Measurements from ENCODE around the gene CGB5. TPM values are rescaled to one million over a fixed set of nuclear protein-coding genes. Genes with fewer than 3 reads are reported as not detected.
A peak's percentile ranks its signal among the peaks of the same experiment; 100 is the strongest.
"Not testable (repeated sequence)": the region's sequence is repeated elsewhere in the genome, so short reads cannot be mapped to it uniquely, and the experiment has no call there.

CGB5 gene
- total and polyA plus RNA-seq, 7 experiments from 2014 or later, result not detected

DNA sequence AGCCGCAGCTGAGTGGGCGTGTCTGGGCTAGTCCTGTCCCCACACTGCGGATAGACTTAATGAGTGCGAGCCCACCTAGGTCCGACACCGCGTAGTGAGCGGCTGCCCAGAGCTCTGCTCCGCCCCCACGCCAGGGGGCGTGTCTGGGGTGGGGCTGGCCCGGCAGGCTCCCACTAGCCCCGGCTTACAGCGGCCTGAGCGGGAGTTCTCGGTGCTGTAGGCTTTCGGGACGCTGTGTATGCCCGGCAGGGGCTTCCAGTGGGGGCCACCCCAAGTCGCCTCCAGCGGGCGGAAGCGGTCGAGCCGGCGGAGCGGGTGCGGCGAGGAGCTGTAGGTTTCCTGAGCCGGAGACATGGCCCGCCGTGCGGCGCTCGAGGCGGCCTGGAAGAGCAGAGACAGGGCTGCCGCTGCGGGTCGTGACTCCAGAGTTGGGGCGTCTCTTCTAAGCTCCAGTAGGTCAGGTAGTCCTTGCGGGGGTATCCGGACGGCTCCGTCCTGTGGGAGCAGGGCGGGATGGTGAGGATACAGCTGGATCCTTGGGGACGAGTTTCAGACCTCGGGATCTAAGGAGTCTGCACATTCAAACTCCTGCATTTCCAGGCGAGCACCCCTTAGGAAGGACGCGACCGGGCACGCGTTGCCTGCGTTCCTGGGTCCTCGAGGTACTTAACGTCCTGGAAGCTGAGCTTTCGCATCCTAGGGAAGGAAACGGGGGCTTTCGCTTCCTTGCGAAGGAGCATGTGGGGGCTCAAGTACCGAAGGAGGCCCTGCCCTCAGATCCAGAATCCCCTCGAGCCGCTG, 12.7 kb downstream of the CGB5 start:
- Histone ChIP-seq H3K4me1 (ENCODE audit: control insufficient read depth in 2 of 2, insufficient read depth in 2 of 2, low read length in 2 of 2) (peaks cover 11 to 14% of the 10 kb centered on the region in 2 donors), H3K27ac (ENCODE audit: low read depth, low read length) (peak overlapping the region; percentile 45), H3K4me3 (ENCODE audit: low read length) (peak overlapping the region; percentile 62), H3K9me3 (ENCODE audit: control insufficient read depth in 2 of 3, low read length in 3 of 3) (no peaks in the 10 kb centered on the region), H3K36me3 (ENCODE audit: control insufficient read depth in 2 of 3, insufficient read depth in 3 of 3, low read length in 3 of 3) (no peaks in the 10 kb centered on the region), H3K27me3 (ENCODE audit: control insufficient read depth in 2 of 2, insufficient read depth in 2 of 2, low read length in 2 of 2) (peaks cover 0 to 10% of the 10 kb centered on the region in 2 donors)
- intact Hi-C loops (cut with micrococcal nuclease), result loop anchor here in 1 of 2 donors (2.0 to 10.0 kb wide), 2 partner anchors 38 to 62 kb away; partner anchors contain the start of genes GYS1 and RUVBL2
- Mint-ChIP-seq H3K4me1 (peaks cover 16 to 19% (median 17%) of the 10 kb centered on the region in 7 donors), H3K27ac (peak overlapping the region in 2 of 9 donors; percentile 32 to 36), H3K4me3 (peak overlapping the region; percentile 67 to 99 (median 87)), H3K9me3 (peaks cover 0 to 1% (median 0%) of the 10 kb centered on the region in 11 donors), H3K27me3 (peaks cover 16 to 59% (median 30%) of the 10 kb centered on the region in 5 donors), H3K36me3 (no peaks in the 10 kb centered on the region)
- CTCF ChIA-PET, result interaction anchor here (0.6 to 1.1 kb wide), 2 partner anchors 27 to 56 kb away, joined by 3 read pairs; no protein-coding TSS in a partner anchor
- POLR2A ChIA-PET, result no interaction called here
- ATAC-seq (peak; percentile 86), DNase-seq (peak; percentile 33 to 75 (median 45))

DNA sequence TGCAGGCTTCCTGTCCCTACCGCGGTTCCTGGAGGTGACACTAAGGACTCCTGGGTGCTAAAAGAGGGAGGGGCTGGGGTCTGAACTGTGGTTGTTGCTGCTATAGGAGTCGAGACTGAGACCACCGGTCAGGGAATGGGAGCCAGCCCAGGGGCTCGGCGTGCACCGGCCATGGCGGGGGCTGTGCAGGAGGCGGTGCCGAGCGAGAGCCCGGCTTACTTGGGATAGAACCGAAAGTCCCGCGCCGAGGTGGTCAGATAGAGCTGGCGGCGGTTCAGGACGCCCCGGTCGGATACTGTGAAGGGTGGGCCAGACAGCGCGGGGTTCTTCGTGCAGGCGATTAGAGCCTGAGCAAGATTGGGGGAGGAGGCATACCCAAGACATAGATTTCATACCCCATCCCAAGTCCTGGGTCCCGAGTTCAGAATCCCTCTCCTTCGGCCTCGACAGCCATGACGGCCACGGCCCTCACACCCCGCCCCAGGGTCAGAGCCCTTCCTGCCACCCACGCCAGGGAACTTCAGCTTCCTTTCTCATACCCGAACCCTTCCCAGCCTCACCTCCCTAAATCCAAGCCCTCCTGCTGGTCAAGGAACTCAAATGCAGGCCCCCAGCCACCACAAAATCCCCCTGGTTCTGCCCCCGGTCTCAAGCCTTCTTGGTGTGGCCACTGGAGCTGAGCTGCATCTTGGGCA, 13.4 kb downstream of the CGB5 start:
- H3K4me3 ChIP-seq (ENCODE audit: low read length), result peak overlapping the region; percentile 62
- H3K36me3 Mint-ChIP-seq; H3K27me3 ChIP-seq (ENCODE audit: control insufficient read depth in 2 of 2, insufficient read depth in 2 of 2, low read length in 2 of 2); H3K27ac ChIP-seq (ENCODE audit: low read depth, low read length); H3K9me3 Mint-ChIP-seq; H3K9me3 ChIP-seq (ENCODE audit: control insufficient read depth in 2 of 3, low read length in 3 of 3); ATAC-seq; H3K36me3 ChIP-seq (ENCODE audit: control insufficient read depth in 2 of 3, insufficient read depth in 3 of 3, low read length in 3 of 3); POLR2A ChIA-PET: not testable (repeated sequence)
- peak overlapping the region; percentile 67 to 99 (median 87) for H3K4me3 Mint-ChIP-seq
- peak overlapping the region in 1 of 9 donors; percentile 32 for H3K27ac Mint-ChIP-seq
- peaks cover 11 to 14% of the 10 kb centered on the region in 2 donors for H3K4me1 ChIP-seq (ENCODE audit: control insufficient read depth in 2 of 2, insufficient read depth in 2 of 2, low read length in 2 of 2)
- CTCF ChIA-PET, result interaction anchor here (1.1 kb wide), 1 partner anchor 26 kb away, joined by 3 read pairs; no protein-coding TSS in a partner anchor
- intact Hi-C loops (cut with micrococcal nuclease), result loop anchor here in 1 of 2 donors (2.0 to 10.0 kb wide), 2 partner anchors 38 to 62 kb away; partner anchors contain the start of genes GYS1 and RUVBL2
- DNase-seq, result peak in 1 of 9 donors; percentile 19
- peaks cover 16 to 63% (median 30%) of the 10 kb centered on the region in 5 donors for H3K27me3 Mint-ChIP-seq
- H3K4me1 Mint-ChIP-seq, result peaks cover 16 to 19% (median 17%) of the 10 kb centered on the region in 7 donors

DNA sequence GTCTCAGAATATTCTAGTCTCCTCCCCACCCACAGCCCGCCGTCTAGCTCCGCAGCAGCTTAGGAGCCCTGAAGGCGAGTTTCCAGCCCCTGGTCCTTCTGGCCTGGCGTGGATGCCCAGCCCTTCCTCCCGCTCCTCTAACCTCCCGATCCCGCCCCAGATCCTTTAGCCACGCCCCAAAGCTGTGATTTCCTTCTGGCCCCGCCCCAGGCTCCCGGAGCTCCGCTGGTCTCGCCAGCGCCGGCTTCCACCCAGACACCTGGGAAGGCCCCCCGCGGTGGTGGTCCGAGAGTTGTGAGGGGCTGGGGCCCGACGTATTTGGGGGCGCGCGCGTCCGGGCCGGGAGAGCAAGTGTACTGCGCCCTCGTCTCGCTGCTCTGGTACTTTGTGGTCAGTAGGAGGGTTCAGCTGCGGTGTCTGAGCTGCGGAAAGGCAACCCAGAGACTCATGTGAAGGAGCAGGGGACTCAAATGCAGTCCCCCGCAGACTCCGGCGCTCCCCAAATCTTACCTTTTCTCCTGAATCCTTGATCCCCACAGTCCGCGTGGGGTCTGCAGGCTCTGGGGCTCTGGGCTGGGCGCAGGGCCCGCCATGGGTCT, 14.1 kb downstream of the CGB5 start, which contains the start of gene CGB7:
CGB7 (minus strand) TSS at position 114 of the 599 bp plus-strand sequence. CDS start 2,374 bp downstream, outside the sequence.
- peak within 1 kb of the TSS; percentile 67 to 99 (median 87) for H3K4me3 Mint-ChIP-seq
- H3K9me3 ChIP-seq (ENCODE audit: control insufficient read depth in 2 of 3, low read length in 3 of 3), result no peaks in the 10 kb centered on the region
- peaks cover 0 to 1% (median 0%) of the 10 kb centered on the region in 11 donors for H3K9me3 Mint-ChIP-seq
- H3K4me1 Mint-ChIP-seq, result peaks cover 16 to 19% (median 17%) of the 10 kb centered on the region in 7 donors
- intact Hi-C loops (cut with micrococcal nuclease), result loop anchor here in 1 of 2 donors (2.0 to 10.0 kb wide), 2 partner anchors 39 to 63 kb away; partner anchors contain the start of genes GYS1 and RUVBL2
- no peaks in the 10 kb centered on the region for H3K36me3 ChIP-seq (ENCODE audit: control insufficient read depth in 2 of 3, insufficient read depth in 3 of 3, low read length in 3 of 3)
- peaks cover 0 to 10% of the 10 kb centered on the region in 2 donors for H3K27me3 ChIP-seq (ENCODE audit: control insufficient read depth in 2 of 2, insufficient read depth in 2 of 2, low read length in 2 of 2)
- ChIA-PET CTCF (interaction anchor here (1.1 kb wide), 1 partner anchor 26 kb away, joined by 3 read pairs; no protein-coding TSS in a partner anchor), POLR2A (no interaction called here)
- peak within 1 kb of the TSS in 1 of 9 donors; percentile 32 for H3K27ac Mint-ChIP-seq
- DNase-seq (peak in 3 of 9 donors; percentile 18 to 57 (median 29)), ATAC-seq (peak; percentile 15)
- H3K36me3 Mint-ChIP-seq, result no peaks in the 10 kb centered on the region
- peaks cover 11 to 14% of the 10 kb centered on the region in 2 donors for H3K4me1 ChIP-seq (ENCODE audit: control insufficient read depth in 2 of 2, insufficient read depth in 2 of 2, low read length in 2 of 2)
- peaks cover 16 to 63% (median 30%) of the 10 kb centered on the region in 5 donors for H3K27me3 Mint-ChIP-seq
- H3K27ac ChIP-seq (ENCODE audit: low read depth, low read length), result no peak within 1 kb of the TSS
- H3K4me3 ChIP-seq (ENCODE audit: low read length), result peak within 1 kb of the TSS; percentile 62

DNA sequence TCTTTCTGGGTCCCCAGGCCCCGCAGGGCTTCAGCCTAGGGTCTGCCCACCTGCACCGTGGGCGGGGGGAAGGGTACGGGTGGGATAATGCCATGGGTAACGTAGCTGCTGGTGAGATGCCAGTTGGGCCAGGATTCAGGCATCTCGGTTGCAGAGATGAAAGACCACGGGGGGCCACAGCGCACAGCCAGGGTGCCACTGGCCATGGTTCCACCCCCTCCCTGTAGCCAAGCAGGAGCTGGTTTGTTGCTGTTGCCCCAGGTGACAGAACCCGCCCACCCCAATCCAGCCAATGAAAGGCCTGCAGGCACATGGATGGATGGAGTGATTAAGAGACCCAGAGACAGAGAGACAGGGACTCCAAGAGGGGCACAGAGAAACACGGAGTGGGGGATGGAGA, 14.9 kb downstream of the CGB5 start:
- peak overlapping the region in 6 of 10 donors; percentile 35 to 99 (median 84) for H3K4me3 Mint-ChIP-seq
- H3K27ac Mint-ChIP-seq, result no peak overlapping the region
- H3K4me3 ChIP-seq (ENCODE audit: low read length), result no peak overlapping the region
- peaks cover 22 to 72% (median 30%) of the 10 kb centered on the region in 5 donors for H3K27me3 Mint-ChIP-seq
- intact Hi-C loops (cut with micrococcal nuclease), result loop anchor here in 1 of 2 donors (10.0 kb wide), 1 partner anchor 64 kb away; the partner anchor contains the start of genes GYS1 and RUVBL2
- H3K27ac ChIP-seq (ENCODE audit: low read depth, low read length), result no peak overlapping the region
- POLR2A ChIA-PET, result no interaction called here
- H3K9me3 ChIP-seq (ENCODE audit: control insufficient read depth in 2 of 3, low read length in 3 of 3), result no peaks in the 10 kb centered on the region
- peaks cover 16 to 19% (median 17%) of the 10 kb centered on the region in 7 donors for H3K4me1 Mint-ChIP-seq
- H3K36me3 Mint-ChIP-seq, result no peaks in the 10 kb centered on the region
- peaks cover 0 to 10% of the 10 kb centered on the region in 2 donors for H3K27me3 ChIP-seq (ENCODE audit: control insufficient read depth in 2 of 2, insufficient read depth in 2 of 2, low read length in 2 of 2)
- H3K4me1 ChIP-seq (ENCODE audit: control insufficient read depth in 2 of 2, insufficient read depth in 2 of 2, low read length in 2 of 2), result peaks cover 11 to 14% of the 10 kb centered on the region in 2 donors
- CTCF ChIA-PET, result no interaction called here
- DNase-seq (no peak), ATAC-seq (no peak)
- H3K9me3 Mint-ChIP-seq, result peaks cover 0 to 1% (median 0%) of the 10 kb centered on the region in 11 donors
- no peaks in the 10 kb centered on the region for H3K36me3 ChIP-seq (ENCODE audit: control insufficient read depth in 2 of 3, insufficient read depth in 3 of 3, low read length in 3 of 3)

DNA sequence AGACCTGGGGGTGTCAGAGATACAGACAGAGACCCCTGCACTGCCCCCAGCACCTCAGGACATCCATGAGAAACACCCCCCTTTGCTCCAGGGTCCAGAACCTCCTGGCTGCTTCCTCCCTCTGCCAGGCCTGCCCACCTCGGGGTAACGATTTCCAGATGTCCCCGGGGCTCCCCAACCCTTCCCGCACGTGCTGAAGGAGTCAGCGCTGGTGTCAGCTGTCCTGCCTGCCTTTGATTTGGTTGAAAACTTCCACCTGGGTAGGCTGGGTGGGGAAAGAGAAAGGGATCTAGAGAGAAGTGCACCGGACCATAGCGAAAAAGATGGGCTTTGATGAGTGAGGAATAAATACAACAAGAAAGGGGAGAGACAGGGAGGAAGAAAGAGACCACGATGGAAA, 15.4 kb downstream of the CGB5 start:
- Mint-ChIP-seq H3K36me3 (no peaks in the 10 kb centered on the region), H3K27ac (no peak overlapping the region), H3K4me3 (peak overlapping the region in 5 of 10 donors; percentile 3 to 99 (median 57)), H3K27me3 (peaks cover 23 to 75% (median 30%) of the 10 kb centered on the region in 5 donors), H3K4me1 (peaks cover 16 to 19% (median 17%) of the 10 kb centered on the region in 7 donors), H3K9me3 (no peaks in the 10 kb centered on the region)
- CTCF ChIA-PET, result no interaction called here
- Histone ChIP-seq H3K27me3 (ENCODE audit: control insufficient read depth in 2 of 2, insufficient read depth in 2 of 2, low read length in 2 of 2) (peaks cover 0 to 10% of the 10 kb centered on the region in 2 donors), H3K4me3 (ENCODE audit: low read length) (no peak overlapping the region), H3K27ac (ENCODE audit: low read depth, low read length) (no peak overlapping the region), H3K4me1 (ENCODE audit: control insufficient read depth in 2 of 2, insufficient read depth in 2 of 2, low read length in 2 of 2) (peaks cover 11 to 14% of the 10 kb centered on the region in 2 donors), H3K36me3 (ENCODE audit: control insufficient read depth in 2 of 3, insufficient read depth in 3 of 3, low read length in 3 of 3) (no peaks in the 10 kb centered on the region), H3K9me3 (ENCODE audit: control insufficient read depth in 2 of 3, low read length in 3 of 3) (no peaks in the 10 kb centered on the region)
- POLR2A ChIA-PET, result no interaction called here
- DNase-seq, result no peak
- intact Hi-C loops (cut with micrococcal nuclease), result loop anchor here in 1 of 2 donors (10.0 kb wide), 1 partner anchor 64 kb away; the partner anchor contains the start of genes GYS1 and RUVBL2
- no peak for ATAC-seq

DNA sequence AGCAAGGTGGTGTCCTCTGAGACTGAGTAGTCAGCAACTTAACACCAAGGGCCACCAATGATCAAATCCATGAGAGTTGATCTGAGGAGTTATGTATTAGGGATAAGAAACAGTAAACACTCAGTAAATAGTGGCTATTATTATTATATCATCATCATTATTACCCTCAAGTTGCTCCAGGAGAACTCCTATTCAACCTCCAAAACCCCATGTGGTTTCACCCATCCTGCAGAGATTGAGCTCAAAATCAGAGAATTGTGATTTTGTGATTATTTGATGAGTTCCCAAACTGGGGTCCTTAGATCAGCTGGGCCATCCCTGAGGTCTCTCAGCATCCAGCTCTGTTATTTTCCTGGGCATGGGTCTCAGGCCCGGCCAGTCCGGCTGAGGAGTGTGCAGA, 17.4 kb downstream of the CGB5 start:
- H3K9me3 Mint-ChIP-seq, result no peaks in the 10 kb centered on the region
- POLR2A ChIA-PET, result no interaction called here
- H3K27ac ChIP-seq (ENCODE audit: low read depth, low read length), result no peak overlapping the region
- no peaks in the 10 kb centered on the region for H3K36me3 ChIP-seq (ENCODE audit: control insufficient read depth in 2 of 3, insufficient read depth in 3 of 3, low read length in 3 of 3)
- H3K27me3 Mint-ChIP-seq, result peaks cover 31 to 80% (median 38%) of the 10 kb centered on the region in 5 donors
- H3K4me3 ChIP-seq (ENCODE audit: low read length), result no peak overlapping the region
- H3K4me3 Mint-ChIP-seq, result peak overlapping the region in 2 of 10 donors; percentile 10 to 19
- CTCF ChIA-PET, result no interaction called here
- H3K27ac Mint-ChIP-seq, result no peak overlapping the region
- H3K9me3 ChIP-seq (ENCODE audit: control insufficient read depth in 2 of 3, low read length in 3 of 3), result no peaks in the 10 kb centered on the region
- H3K36me3 Mint-ChIP-seq, result no peaks in the 10 kb centered on the region
- DNase-seq (no peak), ATAC-seq (no peak)
- peaks cover 16 to 20% (median 17%) of the 10 kb centered on the region in 7 donors for H3K4me1 Mint-ChIP-seq
- intact Hi-C loops (cut with micrococcal nuclease), result no loop called here
- peaks cover 0 to 10% of the 10 kb centered on the region in 2 donors for H3K27me3 ChIP-seq (ENCODE audit: control insufficient read depth in 2 of 2, insufficient read depth in 2 of 2, low read length in 2 of 2)
- peaks cover 11 to 14% of the 10 kb centered on the region in 2 donors for H3K4me1 ChIP-seq (ENCODE audit: control insufficient read depth in 2 of 2, insufficient read depth in 2 of 2, low read length in 2 of 2)

All from naive thymus-derived CD4-positive, alpha-beta T cell (primary cell).